Heart right ventricle (tissue), 16 donors: Measurements from ENCODE around the gene MTARC2. TPM values are rescaled to one million over a fixed set of nuclear protein-coding genes. Genes with fewer than 3 reads are reported as not detected.
A peak's percentile ranks its signal among the peaks of the same experiment; 100 is the strongest.

ENCODE experiments used
- ATAC-seq, 8 donors: fragments of 200-7000 bp; cut with Tn5 transposase; one replicate each; pipeline ENCODE4 v1.9.1; 2020; ENCODE audit warnings: mild to moderate bottlenecking in 8 of 8, moderate library complexity in 8 of 8, moderate number of reproducible peaks in 1 of 8
- DNase-seq, 2 donors: peaks; one replicate each; pipeline ENCODE4 v3.0.0-alpha.2; 2020
- H3K27ac ChIP-seq, 10 donors: fragments of 200-600 bp; sonication (generic) in 2 of 10; one replicate each; pipeline versions ENCODE4 v1.5.0 to v1.8.0; 2020 to 2022; ENCODE audit warnings: mild to moderate bottlenecking in 3 of 10
- H3K27me3 ChIP-seq, 7 donors: fragments of 200-600 bp; one replicate each; pipeline ENCODE4 v1.8.0; 2021 to 2022; ENCODE audit warnings: mild to moderate bottlenecking in 2 of 7
- H3K36me3 ChIP-seq, 9 donors: fragments of 200-600 bp; sonication (generic) in 1 of 9; one replicate each; pipeline versions ENCODE4 v1.5.0 to v1.8.0; 2020 to 2022; ENCODE audit warnings: mild to moderate bottlenecking in 2 of 9
- H3K4me1 ChIP-seq, 9 donors: fragments of 200-600 bp; sonication (generic) in 1 of 9; one replicate each; pipeline versions ENCODE4 v1.5.0 to v1.8.0; 2020 to 2022; ENCODE audit warnings: mild to moderate bottlenecking in 4 of 9
- H3K4me3 ChIP-seq, 10 donors: fragments of 200-600 bp; sonication (generic) in 2 of 10; one replicate each; pipeline versions ENCODE4 v1.5.0 to v1.8.0; 2020 to 2022; ENCODE audit warnings: mild to moderate bottlenecking in 7 of 10, moderate library complexity in 2 of 10
- H3K9me3 ChIP-seq, 11 donors: fragments of 200-600 bp in 10 of 11; sonication (generic) in 2 of 11; one replicate each; pipeline versions ENCODE4 v1.5.0 to v1.8.0; 2013 to 2022; ENCODE audit warnings: mild to moderate bottlenecking in 2 of 11, control low read depth in 1 of 11, moderate library complexity in 1 of 11
- WGBS, 2 donors: extraction: QIAGEN DNeasy Blood & Tissue Kit; methylation state at CpG; one replicate each; pipeline ENCODE4 v1.1.7; 2013; ENCODE audit warnings: inconsistent platforms in 1 of 2; 5-methylcytosine and 5-hydroxymethylcytosine counted together
- intact Hi-C, 10 donors: fragments of 100-400 bp; cut with DNase I; formaldehyde crosslinking; loops; one replicate each; pipeline versions ENCODE4 v1.11.1 to v1.14.2; 2022
- polyA plus RNA-seq, 2 donors: library from polyadenylated mRNA; stranded (reverse); fragments of 200-250 nt; gene quantifications; one replicate each; pipeline ENCODE4 v1.2.3, GENCODE V29; 2013
- total RNA-seq, 10 donors: library from RNA; stranded (reverse); fragmentation: NEBNext Ultra II Directional in 3 of 10; extraction: Animal tissue kit (Norgen Biotek cat#: 25700) in 3 of 10; gene quantifications; one replicate each; pipeline versions ENCODE4 v1.2.1 to v1.2.4, GENCODE V29; 2021 to 2023
- TF ChIP-seq, protein P1 (sequence below), 9 donors: fragments of 200-600 bp; sonication (generic) in 2 of 9; IDR thresholded peaks; one replicate each; pipeline versions ENCODE4 v1.5.0 to v1.8.0; 2021 to 2022; ENCODE audit warnings: antibody characterized with exemption in 9 of 9, mild to moderate bottlenecking in 5 of 9, moderate library complexity in 1 of 9
- donor health status: Arrhythmogenic right ventricular cardiomyopathy.
- donor health status: ischemic (EF 13 %, LVEDD 7.1; RV severe dilation, severe dysfunction).
- donor health status: healthy with polysubstance abuse.
- donor health status: DM: no; HTN: yes; CAD: no.
- donor health status: DM: no; HTN: no; CAD: no.
- donor health status: ischemic (EF 25% LVEDD 6.9; RV normal size, moderate dysfunction).
- donor health status: ischemic (EF 25% LVEDD 5.7; RV mildly dilated, moderate dysfunction).
- donor health status: healthy.
- donor health status: DM: yes; HTN: yes; CAD: no.
- donor health status: Ischemic cardiomyopathy.
- donor health status: ischemic (EF 35%, LVEDD 5.7; RV mildly dilated, moderate dysfunction).
- donor health status: nonischemic (EF 11% LVEDD 7.7; RV severe dilation, severe dysfunction).
- donor health status: DM: yes; HTN: yes; CAD: no.
- donor health status: PGD.
- donor health status: ischemic (EF 29% LVEDD 5.4; RV normal size, mild dysfunction).
- donor health status: nonischemic (EF 23%, LVEDD 6.1; RV moderate dilation, normal function).

The MTARC2 gene
- total and polyA plus RNA-seq, 12 donors = 13.0 to 32.3 (median 26.6) TPM

- intact Hi-C loops = no loop called here
- no peaks in the 10 kb centered on the region for H3K27me3 ChIP-seq
Measured at GRCh38 chr1:220701974-220702373, 46.1 kb upstream of the MTARC2 start.

GRCh38 chr1:220702733-220703270 is 45.3 kb upstream of the MTARC2 start:
- Histone ChIP-seq H3K27ac (no peak overlapping the region), H3K4me3 (no peak overlapping the region), H3K4me1 (peaks cover 0 to 55% (median 32%) of the 10 kb centered on the region in 9 donors), H3K9me3 (no peaks in the 10 kb centered on the region), H3K36me3 (peaks cover 0 to 7% (median 0%) of the 10 kb centered on the region in 9 donors), H3K27me3 (no peaks in the 10 kb centered on the region)
- intact Hi-C loops = no loop called here
- no peak for DNase-seq
- TF ChIP-seq, protein P1, sequence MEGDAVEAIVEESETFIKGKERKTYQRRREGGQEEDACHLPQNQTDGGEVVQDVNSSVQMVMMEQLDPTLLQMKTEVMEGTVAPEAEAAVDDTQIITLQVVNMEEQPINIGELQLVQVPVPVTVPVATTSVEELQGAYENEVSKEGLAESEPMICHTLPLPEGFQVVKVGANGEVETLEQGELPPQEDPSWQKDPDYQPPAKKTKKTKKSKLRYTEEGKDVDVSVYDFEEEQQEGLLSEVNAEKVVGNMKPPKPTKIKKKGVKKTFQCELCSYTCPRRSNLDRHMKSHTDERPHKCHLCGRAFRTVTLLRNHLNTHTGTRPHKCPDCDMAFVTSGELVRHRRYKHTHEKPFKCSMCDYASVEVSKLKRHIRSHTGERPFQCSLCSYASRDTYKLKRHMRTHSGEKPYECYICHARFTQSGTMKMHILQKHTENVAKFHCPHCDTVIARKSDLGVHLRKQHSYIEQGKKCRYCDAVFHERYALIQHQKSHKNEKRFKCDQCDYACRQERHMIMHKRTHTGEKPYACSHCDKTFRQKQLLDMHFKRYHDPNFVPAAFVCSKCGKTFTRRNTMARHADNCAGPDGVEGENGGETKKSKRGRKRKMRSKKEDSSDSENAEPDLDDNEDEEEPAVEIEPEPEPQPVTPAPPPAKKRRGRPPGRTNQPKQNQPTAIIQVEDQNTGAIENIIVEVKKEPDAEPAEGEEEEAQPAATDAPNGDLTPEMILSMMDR (IDR thresholded peaks at IDR 0.05) = no peak
- ATAC-seq = peak in 2 of 8 donors; percentile 34 to 51
- 33 to 35% methylated on average over 5 of the region's 5 CpGs for WGBS, 2 donors

More at GRCh38 chr1:220701974-220702373, 46.1 kb upstream of the MTARC2 start:
- 69 to 72% methylated on average over 6 of the region's 6 CpGs for WGBS, 2 donors
- H3K4me3 ChIP-seq = no peak overlapping the region
- DNase-seq = no peak
- peaks cover 0 to 16% (median 0%) of the 10 kb centered on the region in 9 donors for H3K36me3 ChIP-seq
- H3K27ac ChIP-seq = no peak overlapping the region
- no peak for ATAC-seq
- peaks cover 0 to 54% (median 30%) of the 10 kb centered on the region in 9 donors for H3K4me1 ChIP-seq
- TF ChIP-seq, protein P1 (IDR thresholded peaks at IDR 0.05) = no peak
- H3K9me3 ChIP-seq = no peaks in the 10 kb centered on the region

- H3K27me3 ChIP-seq = no peaks in the 10 kb centered on the region
- DNase-seq = no peak
- whole genome bisulfite sequencing, 2 donors = 91 to 97% methylated on average over 4 of the region's 4 CpGs
- no peaks in the 10 kb centered on the region for H3K9me3 ChIP-seq
- ATAC-seq = no peak
- no peak overlapping the region for H3K4me3 ChIP-seq
- intact Hi-C loops = no loop called here
- TF ChIP-seq, protein P1 (IDR thresholded peaks at IDR 0.05) = no peak
- peaks cover 0 to 55% (median 32%) of the 10 kb centered on the region in 9 donors for H3K4me1 ChIP-seq
- H3K36me3 ChIP-seq = peaks cover 0 to 3% (median 0%) of the 10 kb centered on the region in 9 donors
- no peak overlapping the region for H3K27ac ChIP-seq
Measured at GRCh38 chr1:220703305-220703704, 44.8 kb upstream of the MTARC2 start.

GRCh38 chr1:220705782-220706181 is 42.3 kb upstream of the MTARC2 start:
- TF ChIP-seq, protein P1 (IDR thresholded peaks at IDR 0.05) = no peak
- Histone ChIP-seq H3K4me3 (no peak overlapping the region), H3K27me3 (no peaks in the 10 kb centered on the region), H3K9me3 (no peaks in the 10 kb centered on the region), H3K27ac (peak overlapping the region in 2 of 10 donors; percentile 5 to 12), H3K36me3 (no peaks in the 10 kb centered on the region), H3K4me1 (peaks cover 0 to 63% (median 32%) of the 10 kb centered on the region in 9 donors)
- WGBS, 2 donors = 46 to 52% methylated on average over 7 of the region's 7 CpGs
- intact Hi-C loops = no loop called here
- ATAC-seq (no peak), DNase-seq (no peak)
